HG02610 (cell line): ENCODE measurements around the gene ERGIC3.

Experiments
- ATAC-seq: cut with Tn5 transposase; IDR thresholded peaks from one replicate; pipeline ENCODE4 v1.9.1; 2021; ENCODE audit warnings: mild to moderate bottlenecking, moderate library complexity; ENCODE audit not compliant: unreplicated experiment

ERGIC3 gene

DNA sequence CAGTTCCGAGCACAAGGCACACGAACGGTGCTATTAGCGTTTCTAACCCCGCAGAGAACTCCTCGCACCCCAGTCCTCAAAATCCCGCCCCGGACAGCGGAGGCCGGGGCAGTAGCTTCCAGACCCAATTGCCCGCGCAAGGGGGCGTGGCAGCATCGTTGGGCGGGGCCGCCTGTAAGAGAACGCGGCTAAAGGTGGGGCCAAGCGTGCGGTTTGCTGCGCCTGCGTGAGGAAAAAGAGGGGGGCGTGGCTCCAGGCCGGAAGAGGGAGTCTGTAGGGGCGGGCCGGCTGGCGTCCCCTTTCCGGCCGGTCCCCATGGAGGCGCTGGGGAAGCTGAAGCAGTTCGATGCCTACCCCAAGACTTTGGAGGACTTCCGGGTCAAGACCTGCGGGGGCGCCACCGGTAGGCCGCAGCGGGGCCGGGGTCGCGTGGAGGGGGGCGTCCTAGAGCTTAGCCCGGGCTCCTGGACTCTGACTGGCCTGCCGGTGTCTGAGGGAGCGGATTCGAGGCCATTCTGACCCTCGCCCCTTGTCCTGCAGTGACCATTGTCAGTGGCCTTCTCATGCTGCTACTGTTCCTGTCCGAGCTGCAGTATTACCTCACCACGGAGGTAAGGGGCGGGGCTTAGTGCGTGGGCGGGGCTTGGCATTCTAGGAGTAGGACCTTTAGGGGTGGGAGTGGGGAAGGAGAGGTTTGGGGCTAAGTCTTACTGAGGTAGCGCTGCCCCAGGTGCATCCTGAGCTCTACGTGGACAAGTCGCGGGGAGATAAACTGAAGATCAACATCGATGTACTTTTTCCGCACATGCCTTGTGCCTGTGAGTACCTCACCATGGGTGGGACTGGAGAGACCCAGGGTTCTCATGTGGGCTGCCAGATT, at the start of gene ERGIC3:
Gene ERGIC3, plus strand, starts transcription at position 296 of the 880 bp plus-strand sequence. Its CDS starts 20 bp downstream, at position 316.
- ATAC-seq: peak; percentile 88

DNA sequence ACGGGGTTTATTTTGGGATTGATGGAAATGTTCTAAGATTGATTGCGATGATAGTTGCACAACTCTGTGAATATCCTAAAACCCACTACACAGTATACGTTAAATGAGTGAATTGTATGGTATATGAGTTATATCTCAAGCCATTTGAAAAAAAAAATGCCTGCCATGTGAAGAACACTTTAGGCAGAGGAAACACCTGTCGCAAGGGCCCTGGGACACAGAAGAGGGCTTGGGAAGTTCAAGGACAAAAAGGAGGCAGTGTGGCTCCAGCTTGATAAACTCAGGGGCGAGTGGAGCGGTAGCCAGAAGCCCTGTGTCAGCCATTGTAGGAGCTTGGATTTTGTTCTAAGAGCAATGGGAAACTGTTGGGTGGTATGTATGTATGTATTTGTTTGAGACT, 49.5 kb upstream of the ERGIC3 start:
- no peak for ATAC-seq

DNA sequence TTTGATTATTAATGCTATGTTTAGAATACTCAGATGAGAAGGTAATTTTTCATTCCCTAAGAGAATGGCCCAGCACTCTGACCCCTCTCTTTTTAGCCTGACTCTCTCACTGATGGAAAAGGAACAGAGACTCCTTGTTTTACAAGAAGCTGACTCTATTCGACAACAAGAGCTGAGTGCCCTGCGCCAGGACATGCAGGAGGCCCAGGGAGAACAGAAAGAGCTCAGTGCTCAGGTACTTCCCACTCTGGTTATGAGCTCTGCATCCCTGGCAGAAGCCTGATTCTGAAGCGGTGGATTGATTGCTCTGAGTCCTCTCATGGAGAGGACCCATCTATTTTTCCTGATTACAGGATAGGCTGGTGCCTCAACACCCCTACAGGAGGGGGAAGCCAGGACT, 45.4 kb upstream of the ERGIC3 start:
- no peak for ATAC-seq

DNA sequence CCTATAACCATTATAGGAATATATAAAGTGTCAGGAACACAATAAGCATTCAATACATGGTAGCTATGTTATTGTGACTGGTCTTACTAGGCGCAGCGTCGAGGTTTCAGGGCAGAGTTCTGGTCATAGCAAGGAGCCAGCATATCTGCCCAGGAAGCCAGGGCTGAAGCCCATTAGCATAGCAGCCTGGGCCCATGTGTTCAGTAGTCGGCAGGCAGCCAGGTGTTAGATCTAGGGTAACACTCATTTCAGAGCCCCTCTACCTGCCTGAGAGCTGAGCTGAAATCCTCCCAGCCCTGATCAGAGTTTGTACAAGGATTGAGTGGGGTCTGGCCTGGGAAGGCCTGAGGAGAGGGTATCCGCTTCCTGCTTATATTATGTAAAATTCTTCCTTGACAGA, 44.6 kb upstream of the ERGIC3 start:
- no peak for ATAC-seq

DNA sequence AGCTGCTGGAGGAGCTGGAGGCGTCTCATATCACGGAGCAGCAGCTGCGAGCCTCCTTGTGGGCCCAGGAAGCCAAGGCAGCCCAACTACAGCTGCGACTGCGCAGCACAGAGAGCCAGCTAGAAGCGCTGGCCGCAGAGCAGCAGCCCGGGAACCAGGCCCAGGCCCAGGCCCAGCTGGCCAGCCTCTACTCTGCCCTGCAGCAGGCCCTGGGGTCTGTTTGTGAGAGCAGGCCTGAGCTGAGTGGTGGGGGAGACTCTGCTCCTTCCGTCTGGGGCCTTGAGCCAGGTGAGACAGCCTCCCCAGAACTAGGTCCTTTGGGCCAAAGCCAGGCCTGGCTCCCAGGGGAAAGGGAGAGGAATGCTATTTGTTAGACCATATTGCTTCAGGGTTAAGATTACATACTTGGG, 44.1 kb upstream of the ERGIC3 start:
- no peak for ATAC-seq

DNA sequence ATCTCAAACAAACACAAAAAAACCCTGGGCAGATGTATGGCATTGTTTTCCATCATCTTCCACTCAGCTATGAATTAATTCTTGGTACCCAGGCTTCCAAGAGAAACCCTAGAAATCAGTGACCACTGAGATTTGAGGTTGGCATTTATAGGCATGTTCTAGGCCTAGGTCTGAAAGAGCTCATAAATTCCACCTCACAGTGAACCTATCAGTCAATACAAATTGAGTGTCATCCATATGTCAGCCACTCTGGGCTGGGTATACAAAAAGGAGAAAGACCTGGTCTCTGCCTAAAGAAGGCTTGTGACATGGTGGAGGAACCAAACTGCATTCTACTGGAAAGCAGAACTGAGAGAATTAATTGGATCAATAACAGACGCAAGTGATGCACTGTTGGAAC, 42.6 kb upstream of the ERGIC3 start:
- ATAC-seq: no peak

DNA sequence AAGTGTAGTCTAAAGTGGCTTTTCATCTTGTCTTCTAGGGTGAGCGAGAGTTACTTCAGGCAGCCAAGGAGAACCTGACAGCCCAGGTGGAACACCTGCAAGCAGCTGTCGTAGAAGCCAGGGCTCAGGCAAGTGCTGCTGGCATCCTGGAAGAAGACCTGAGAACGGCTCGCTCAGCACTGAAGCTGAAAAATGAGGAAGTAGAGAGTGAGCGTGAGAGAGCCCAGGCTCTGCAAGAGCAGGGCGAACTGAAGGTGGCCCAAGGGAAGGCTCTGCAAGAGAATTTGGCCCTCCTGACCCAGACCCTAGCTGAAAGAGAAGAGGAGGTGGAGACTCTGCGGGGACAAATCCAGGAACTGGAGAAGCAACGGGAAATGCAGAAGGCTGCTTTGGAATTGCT, 39.5 kb upstream of the ERGIC3 start:
- ATAC-seq: peak; percentile 70

DNA sequence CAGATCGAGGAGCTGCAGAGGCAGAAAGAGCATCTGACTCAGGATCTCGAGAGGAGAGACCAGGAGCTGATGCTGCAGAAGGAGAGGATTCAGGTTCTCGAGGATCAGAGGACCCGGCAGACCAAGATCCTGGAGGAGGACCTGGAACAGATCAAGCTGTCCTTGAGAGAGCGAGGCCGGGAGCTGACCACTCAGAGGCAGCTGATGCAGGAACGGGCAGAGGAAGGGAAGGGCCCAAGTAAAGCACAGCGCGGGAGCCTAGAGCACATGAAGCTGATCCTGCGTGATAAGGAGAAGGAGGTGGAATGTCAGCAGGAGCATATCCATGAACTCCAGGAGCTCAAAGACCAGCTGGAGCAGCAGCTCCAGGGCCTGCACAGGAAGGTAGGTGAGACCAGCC, 38.6 kb upstream of the ERGIC3 start:
- ATAC-seq: no peak

DNA sequence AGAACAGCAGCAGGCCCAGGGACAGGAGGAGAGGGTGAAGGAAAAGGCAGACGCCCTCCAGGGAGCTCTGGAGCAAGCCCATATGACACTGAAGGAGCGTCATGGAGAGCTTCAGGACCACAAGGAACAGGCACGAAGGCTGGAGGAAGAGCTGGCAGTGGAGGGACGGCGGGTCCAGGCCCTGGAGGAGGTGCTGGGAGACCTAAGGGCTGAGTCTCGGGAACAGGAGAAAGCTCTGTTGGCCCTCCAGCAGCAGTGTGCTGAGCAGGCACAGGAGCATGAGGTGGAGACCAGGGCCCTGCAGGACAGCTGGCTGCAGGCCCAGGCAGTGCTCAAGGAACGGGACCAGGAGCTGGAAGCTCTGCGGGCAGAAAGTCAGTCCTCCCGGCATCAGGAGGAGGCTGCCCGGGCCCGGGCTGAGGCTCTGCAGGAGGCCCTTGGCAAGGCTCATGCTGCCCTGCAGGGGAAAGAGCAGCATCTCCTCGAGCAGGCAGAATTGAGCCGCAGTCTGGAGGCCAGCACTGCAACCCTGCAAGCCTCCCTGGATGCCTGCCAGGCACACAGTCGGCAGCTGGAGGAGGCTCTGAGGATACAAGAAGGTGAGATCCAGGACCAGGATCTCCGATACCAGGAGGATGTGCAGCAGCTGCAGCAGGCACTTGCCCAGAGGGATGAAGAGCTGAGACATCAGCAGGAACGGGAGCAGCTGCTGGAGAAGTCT, 37.9 kb upstream of the ERGIC3 start:
- no peak for ATAC-seq

DNA sequence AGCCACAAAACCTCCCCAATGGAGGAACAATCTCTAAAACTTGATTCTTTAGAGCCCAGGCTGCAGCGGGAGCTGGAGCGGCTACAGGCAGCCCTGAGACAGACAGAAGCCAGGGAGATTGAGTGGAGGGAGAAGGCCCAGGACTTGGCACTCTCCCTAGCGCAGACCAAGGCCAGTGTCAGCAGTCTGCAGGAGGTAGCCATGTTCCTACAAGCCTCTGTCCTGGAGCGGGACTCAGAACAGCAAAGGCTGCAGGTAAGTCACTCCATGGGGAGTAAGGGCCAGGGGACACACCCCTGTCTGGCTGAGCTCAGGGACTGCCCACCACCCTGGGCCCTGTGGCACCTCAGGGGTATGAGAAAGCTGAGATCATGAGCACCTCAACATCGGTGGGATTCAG, 37.1 kb upstream of the ERGIC3 start:
- no peak for ATAC-seq

DNA sequence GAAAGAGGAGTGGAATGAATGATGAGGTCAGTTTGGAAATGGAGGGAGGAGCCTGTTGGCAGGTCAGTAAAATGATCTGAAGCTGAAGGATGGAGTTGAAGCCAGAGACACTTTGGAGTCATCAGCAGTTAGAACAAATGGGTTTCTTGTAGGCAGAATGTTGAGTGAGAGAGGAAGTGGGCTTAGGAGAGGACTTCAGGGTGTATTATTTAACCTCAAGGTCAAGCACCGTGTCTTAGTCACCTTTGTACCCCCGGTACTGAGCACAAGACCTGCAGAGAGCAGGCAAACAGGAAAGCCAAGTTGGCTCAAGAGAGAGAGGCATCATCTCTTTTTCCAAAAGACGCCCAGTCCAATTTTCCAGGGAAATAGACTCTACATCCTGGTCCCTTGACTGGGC, 35.7 kb upstream of the ERGIC3 start:
- ATAC-seq: no peak

DNA sequence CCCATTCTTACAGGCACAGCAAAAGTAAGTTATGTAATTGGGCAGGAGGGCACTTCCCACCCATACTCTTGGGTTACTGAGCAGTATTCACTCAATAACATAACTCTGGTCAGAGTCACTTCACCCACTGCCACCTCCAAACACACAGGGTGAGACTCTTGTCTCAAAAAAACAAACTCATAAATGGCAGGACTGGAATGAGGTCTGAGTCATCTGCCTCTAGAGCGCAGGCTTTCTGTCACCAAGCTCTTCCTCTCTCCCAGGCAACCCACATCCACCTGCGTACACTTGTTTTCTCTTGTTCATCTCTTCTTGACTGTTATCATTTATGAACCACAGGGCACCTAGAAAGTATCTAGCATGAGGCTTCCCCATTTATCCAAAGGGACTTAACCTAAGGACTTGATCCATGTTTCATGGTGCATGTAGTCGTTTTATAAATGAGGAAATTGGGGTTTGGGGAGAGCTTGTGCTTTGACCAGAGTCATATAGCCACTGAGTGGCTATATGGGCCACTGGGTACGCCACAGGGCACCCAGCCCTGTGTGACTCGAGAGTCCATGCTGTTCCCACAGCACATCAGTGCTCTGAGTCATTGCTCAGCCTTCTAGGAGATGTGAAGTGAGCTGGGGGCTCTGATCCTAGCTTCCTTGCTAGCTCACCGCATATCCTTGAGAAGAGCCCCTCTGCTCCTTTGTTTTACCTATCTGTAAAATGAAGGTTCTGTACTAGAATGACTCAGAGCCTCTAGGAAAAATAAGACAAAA, 34.8 kb upstream of the ERGIC3 start:
- no peak for ATAC-seq

DNA sequence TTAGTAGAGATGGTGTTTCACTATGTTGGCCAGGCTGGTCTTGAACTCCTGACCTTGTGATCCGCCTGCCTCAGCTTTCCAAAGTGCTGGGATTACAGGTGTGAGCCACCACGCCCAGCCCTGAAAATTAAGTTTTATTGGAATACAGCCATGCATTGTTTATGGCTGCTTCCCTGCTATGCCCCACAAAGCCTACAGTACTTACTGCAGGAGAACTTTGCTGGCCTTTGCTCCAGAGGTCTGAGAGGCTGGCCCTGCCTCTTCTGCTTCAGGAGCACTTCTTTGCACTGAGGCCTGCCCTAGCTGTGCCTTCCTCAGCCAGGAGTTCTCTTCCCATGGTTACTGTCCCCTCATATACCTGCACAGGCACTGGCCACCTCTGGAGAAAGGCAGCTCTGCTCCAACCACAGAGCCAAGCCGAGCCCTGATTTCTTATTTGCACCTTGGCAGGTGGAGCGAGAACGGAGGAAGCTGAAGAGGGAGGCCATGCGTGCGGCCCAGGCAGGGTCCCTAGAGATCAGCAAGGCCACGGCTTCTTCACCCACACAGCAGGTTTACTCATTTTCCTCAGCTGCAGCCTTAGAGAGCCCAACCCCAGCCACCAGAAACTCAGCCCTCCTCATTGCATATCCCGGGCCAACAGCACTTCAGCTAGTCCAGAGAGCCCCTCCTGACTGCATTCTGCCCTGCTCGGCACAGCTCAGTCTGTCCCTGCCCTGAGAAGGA, 33.2 kb upstream of the ERGIC3 start:
- ATAC-seq: no peak

DNA sequence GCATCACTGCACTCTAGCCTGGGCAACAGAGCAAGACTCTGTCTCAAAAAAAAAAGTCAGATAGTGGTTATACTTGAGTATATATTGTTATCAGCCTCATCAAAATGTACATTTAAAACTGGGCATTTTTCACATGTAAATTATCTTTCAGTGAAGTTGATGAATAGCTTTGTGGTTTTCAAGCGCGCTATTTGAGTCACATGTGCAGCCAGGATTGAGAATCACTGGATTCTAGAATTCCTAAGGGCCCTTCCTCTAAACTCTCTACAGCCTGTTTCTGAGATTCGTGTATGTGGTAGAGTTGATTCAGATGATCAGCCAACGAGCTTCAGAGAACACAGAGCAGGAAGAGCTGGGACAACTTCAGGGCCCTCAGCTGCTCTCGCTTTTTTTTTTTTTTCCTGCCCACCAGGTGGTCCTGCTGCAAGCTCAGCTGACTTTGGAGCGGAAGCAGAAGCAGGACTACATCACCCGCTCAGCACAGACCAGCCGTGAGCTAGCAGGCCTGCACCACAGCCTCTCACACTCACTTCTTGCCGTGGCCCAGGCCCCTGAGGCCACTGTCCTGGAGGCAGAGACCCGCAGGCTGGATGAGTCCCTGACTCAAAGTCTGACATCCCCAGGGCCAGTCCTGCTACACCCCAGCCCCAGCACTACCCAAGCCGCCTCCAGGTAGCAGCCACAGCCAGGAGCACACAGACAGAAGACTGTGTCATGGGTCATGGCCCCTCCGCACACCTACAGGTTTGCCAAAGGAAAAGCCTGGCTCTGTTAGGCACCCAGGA, 30.7 kb upstream of the ERGIC3 start:
- ATAC-seq: no peak

DNA sequence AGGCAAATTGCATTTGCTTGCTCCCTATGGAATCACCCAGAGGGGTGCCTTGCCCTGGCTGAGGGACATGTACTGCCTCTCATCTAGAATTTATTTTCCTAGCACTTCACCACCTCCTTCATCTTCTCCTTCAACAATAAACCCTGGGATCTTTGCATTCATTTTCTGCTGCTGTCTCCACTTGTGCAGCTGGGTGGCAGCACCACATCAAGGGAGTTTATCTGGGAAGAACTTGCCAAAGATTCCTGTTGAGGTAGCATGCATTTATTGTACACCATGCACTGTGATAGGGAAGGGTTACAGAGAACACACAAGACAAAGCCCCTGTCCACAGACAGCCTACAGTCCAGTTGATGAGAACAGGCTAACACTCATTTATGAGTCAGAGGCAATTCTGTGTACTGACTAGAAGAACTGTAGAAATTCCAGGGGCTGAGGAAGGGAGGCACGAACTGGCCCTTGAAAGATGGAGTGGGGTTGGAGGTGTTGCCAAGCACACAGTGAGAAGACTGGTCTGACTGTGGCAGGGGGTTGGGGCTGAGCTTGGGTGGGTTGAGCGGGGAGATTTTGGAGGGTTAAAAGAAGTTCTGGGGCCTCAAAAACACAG, 30.0 kb upstream of the ERGIC3 start:
- ATAC-seq: no peak

DNA sequence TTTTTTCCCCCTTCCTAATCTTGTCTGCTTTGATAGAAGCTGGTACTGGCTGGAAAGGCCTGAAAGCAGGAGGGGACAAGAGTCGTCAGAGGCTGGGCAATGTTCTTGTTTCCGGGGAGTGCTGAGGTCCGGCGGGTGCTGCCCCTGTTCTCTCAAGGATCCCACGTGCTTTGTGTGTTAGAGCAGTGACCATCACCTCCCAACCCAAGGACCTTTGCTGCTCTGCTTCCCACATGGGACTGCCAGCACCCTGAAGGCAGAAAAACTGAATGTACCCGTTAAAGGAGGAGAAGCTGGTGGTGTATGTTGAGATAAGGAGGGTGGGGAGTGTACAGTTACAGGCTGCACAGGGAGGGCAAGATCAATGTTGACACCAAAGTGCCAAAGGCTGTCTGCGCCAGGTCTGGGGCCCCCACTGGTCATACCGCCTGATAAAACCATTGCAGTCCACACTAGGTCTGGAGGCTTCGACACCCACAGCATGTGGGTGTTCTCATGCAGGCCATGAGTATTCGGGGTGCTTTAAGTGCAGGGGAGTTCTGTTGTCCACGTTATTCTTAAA, 27.4 kb upstream of the ERGIC3 start:
- ATAC-seq: no peak

DNA sequence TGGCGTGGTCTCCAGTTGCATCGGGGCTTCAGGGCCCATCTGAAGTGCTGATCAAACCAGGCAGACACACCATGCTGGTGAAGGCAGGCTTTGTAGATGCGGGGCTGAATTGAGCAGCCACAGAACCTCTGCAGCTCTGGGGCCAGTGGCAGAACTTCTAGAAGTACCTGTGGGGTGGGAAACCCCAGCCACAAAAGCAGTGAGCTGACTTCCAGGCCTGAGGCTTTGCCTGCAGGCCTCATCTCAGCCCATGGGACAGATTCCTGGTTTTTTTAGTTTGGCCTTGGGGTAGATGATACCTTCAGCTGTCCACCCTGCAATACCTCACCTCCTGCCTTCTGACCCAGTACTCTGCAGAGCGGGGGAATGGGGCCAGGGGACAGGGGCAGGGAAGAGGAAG, 26.5 kb upstream of the ERGIC3 start:
- ATAC-seq: no peak

DNA sequence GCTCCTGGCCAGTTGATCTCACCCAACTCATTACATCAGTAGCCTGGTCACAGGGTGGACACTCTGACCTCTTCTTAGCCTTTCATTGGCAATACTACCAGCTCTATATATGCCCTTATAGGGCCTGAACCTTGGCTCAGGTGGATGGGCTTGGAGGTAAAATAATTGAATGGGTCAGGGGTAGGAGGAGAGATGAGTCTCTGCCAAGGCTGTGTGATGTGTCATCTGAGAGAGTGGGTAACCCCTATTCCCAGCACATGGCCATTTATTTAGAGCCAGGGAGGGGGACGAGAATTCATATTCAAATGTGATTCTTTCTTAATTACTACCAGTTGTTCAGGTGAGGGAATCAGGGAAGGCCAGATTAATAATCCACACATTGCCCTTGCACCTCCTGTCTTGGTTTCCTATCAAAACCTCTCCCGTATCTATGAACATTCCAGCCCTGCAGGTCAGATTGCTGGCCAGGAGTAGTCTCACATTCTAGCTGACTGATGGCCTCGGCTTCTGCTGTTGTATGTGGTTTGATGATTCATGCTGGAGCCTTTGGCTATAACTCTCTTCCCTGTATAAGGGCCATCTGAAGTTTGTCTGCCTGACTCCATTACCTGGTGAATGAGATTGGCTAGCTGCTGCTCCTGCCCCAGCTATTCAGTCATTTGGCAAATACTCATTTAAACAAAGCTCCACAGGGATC, 25.8 kb upstream of the ERGIC3 start:
- ATAC-seq: no peak

DNA sequence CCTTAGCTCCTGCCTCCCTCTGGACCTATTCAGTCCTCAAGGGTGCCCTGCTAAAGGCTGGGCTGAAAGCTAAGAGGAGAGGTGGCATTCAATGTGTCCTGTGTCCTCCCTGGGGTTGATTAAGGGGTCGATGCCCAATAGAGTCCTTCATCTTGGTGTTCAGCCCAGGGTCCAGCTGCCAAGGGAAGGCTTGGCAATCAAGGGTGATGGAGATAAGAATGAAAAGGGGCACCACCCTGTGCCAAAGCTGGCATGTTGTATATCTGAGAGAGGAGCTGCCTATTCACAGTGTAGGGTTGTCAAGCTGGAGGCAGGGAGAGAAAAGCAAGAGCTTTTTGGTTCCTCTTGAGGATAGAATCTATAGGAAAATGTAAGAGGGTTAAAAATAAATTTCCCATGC, 24.8 kb upstream of the ERGIC3 start:
- no peak for ATAC-seq
